NCI-H1930 (cell line): Measurements from ENCODE around the gene SCAF1.

Experiments
- DNase-seq, 2 experiments: peaks; one replicate each; lab custom pipeline; 2025; lab: John Stamatoyannopoulos, UW

Gene SCAF1

GRCh38 chr19:49687150-49687549 lies 45.1 kb downstream of the SCAF1 start:
- DNase-seq, result no peak

- no peak for DNase-seq
These were observed 45.7 kb downstream of the SCAF1 start for GRCh38 chr19:49687566-49688316.

- DNase-seq, result no peak
These were observed 46.6 kb downstream of the SCAF1 start for GRCh38 chr19:49688531-49689132.

DNA sequence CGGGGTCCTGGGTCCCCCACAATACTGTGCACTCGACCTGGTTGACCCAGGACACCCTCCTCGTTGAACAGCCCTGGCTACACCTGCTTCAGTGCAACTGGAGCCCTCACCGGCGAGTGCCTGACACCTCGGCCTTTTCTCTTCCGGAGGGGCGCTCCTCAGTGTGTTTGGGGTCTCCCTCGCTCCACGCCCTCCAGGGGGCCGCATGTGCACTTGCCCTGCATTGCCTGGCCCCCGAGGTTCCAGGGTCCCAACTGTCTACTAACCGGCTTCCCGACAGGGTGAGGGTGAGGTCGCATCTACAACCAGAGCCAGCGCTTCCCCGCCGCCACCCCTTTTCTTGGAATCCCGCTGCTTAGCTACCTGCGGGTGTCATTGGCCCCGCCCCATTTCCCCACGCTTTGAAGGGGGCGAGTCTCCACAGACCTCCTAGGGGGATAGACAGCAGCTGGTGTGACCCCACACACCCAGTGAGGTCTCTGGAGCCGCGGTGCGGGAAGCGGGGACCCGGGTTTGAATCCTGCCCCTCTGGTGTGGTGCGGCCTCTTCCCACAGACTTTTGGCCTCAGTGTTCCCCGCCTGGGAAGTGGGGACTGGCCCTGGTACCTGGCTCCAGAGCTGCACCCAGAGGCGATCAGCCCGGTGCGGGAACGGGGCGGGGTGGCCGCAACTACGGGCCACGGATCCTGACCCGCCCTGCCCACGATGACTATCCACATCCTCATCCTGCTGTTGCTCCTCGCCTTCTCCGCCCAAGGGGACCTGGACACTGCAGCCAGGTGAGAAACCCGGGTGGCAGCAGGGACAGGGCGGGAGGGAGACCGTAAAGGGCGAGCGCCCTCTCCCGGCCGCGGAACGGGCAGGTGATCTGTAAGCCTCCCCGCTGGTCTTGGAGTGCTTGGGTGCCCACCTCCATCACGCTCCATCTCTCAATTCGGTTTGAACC lies 47.4 kb downstream of the SCAF1 start, which contains the start of gene ADM5:
Gene ADM5, plus strand, starts transcription at position 462 of the 946 bp plus-strand sequence. Its CDS starts 244 bp downstream, at position 706.
- DNase-seq, result peak; percentile 75 to 78

DNA sequence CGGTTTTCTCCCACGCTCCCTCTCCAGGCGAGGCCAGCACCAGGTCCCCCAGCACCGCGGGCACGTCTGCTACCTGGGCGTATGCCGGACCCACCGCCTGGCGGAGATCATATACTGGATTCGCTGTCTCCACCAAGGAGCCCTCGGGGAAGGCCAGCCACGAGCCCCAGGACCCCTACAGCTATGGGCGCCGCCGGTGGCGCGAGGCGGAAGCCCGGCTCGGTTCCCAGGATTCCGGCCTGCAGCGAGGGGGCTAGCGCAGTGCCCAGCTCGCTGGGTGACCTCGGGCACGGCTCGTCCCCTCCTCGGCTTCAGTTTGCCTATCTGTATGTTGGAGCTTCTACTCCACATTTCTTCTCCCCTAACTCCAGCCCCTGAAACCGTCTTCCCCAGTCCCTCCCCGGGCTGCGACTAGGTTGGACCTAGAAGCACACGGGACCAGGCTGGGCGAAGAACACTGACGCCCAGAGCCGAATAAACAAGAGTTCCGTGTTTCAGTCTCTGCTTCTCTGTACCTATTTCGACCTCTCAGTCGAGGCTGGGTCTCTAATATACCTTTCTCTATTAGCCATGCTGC lies 48.2 kb downstream of the SCAF1 start:
- DNase-seq, result no peak

DNA sequence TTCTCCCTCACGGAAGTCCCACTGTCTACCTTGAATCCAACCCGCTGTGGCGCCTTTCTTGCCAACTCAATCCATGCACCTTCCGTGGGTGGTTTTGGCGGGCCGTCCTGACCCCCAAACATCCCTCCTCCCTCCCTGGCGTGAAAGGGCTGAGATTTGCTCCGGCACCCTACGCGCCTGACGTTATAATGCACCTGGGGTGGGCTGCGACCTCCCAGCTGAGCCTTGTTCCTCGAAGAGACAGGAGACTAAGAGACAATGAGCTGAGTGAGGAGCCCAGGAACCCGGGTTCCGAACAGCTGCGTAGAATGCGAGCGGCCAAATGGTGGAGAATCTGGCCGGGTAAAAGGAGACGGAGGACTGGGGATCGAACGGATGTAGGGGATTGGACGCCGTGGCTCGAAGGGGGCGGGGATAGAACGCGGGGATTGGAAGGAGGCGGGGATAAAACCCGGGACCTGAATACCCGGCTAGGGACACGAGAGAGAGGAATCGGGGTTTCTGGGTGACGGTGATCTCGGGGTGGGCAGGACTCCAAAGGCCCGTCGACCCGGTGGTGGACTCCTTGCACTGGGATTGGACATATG lies 48.7 kb downstream of the SCAF1 start, which contains the start of gene CPT1C:
Gene CPT1C, plus strand, starts transcription at position 461 of the 587 bp plus-strand sequence. CDS start 1,137 bp downstream, outside the sequence.
- peak; percentile 88 to 89 for DNase-seq

DNA sequence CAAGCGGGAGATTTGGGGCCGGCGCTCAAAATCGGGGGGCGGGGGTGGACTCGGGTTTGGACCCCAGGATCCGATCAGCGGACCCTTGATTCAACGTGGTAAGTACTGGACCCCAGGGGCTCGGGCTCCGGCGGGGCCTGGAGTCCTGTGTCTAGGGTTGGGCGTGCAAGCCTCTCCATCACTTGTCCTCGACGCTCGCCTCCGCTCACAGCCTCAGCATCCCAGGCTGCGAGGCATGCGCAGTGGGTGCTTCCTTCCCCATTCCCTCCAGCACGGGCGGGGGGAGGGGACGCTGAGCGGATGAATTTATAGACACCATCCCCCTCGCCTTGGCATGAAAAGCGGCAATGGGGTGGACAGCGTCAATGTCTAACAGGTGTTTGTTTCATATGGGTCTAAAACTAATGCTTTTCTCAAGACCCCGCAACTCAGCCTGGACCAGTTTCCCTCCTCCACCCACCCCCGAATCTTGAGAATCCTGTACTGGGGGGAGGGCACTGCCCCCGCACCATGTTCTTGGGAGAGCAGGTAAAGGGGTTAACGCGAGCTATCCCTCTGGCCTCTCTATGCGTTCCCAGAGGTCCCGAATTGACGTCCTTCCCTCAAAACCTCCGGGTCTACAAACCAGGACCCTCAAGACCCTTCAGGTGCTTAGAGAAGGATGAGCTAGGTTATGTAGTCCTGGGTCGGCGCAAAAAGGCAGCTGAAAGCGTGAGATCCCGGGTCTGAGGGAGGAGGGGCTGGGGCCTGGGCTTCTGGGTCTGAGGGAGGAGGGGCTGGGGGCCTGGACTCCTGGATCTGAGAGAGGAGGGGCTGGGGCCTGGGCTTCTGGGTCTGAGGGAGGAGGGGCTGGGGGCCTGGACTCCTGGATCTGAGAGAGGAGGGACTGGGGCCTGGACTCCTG lies 49.5 kb downstream of the SCAF1 start:
- DNase-seq, result peak; percentile 80 to 83

DNA sequence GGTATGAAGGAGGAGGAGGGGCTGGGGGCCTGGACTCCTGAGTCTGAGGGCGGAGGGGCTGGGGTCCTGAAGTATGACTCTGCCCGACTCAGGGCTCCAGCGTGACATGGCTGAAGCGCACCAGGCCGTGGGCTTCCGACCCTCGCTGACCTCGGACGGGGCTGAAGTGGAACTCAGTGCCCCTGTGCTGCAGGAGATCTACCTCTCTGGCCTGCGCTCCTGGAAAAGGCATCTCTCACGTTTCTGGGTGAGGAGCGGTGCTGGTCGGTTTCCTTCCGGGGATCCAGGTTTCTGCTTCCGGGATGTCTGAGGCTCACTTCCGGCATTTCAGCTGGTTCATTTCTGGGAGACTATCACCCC lies 50.1 kb downstream of the SCAF1 start:
- peak in 1 of 2 experiments; percentile 35 for DNase-seq

DNA sequence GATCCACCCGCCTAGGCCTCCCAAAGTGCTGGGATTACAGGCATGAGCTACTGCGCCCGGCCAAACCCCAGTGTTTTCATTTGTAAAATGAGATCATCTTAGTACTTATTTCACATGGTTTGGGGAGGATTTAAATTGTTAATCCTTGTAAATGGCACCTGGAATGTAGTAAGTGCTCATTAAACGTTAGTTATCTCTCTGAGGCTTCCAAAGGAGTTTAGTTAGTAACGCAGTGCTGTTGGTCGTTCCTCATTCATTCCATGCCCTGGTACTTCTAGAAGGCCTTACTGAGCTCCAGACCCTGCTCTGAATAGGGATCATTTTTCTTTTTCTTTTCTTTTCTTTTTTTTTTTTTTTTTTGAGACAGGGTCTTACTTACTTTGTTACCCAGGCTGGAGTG lies 54.1 kb downstream of the SCAF1 start:
- no peak for DNase-seq

DNA sequence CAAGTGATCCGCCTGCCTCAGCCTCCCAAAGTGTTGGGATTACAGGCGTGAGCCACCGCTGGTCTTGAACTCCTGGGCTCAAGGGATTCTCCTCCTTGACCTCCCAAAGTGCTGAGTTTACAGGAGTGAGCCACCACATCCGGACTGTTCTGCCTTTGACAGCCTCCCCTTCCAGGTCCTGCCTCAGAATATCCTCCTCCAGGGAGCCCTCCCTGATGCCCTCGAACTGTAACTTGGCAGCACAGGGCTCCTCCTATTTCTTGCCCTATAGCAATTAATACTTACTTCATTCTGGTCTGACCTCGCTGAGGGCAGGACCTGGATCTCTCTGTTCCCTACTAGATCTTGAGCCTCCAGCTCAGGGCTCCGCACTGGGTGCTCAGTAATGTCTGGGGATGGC lies 54.9 kb downstream of the SCAF1 start:
- no peak for DNase-seq

DNA sequence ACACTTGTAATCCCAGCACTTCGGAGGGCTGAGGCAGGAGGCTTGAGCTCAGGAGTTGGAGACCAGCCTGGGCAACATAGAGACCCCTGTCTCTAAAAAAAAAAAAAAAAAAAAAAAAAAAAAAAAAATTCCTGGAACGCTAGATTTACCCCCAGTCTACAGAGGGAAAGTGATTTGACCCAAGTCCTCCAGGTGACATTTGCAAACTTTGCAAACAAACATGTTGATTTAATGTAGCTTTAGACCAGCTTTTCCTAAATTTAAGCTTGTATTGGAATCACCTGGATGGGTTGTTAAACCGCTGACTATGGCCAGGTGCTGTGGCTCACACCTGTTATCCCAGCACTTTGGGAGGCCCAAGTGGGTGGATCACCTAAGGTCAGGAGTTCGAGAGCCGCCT lies 57.4 kb downstream of the SCAF1 start:
- DNase-seq, result no peak

- no peak for DNase-seq
These were observed 58.6 kb downstream of the SCAF1 start for GRCh38 chr19:49700563-49700962.

GRCh38 chr19:49701271-49701786 lies 59.3 kb downstream of the SCAF1 start:
- no peak for DNase-seq

DNA sequence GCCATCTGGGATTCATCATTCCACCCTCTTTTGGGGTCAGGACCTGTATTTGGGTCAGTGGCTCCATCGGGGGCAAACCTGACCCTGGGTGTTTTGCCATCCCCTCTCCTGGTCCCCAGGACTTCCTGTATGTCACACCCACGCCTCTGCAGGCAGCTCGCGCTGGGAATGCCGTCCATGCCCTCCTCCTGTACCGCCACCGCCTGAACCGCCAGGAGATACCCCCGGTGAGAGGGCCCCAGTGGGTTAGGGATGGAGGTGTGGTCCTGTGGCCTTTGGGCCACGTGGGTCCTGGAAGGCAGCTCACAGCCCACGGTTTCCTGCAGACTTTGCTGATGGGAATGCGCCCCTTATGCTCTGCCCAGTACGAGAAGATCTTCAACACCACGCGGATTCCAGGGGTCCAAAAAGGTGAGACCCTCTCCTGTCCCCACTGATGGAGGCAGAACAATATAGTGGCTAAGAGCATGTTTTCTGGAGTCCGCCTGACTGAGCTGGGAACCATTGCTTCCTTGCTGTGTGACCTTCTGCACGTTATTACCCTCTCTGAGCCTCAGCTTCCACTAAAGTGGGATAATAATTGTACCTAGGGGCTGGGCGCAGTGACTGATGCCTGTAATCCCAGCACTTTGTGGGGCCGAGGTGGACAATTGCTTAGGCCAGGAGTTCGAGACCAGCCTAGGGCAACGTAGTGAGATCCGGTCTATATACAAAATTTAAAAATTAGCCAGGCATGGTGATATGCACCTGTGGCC lies 63.1 kb downstream of the SCAF1 start:
- DNase-seq, result no peak

- no peak for DNase-seq
These were observed 63.9 kb downstream of the SCAF1 start for GRCh38 chr19:49705919-49706318.
